Measurements from ENCODE around the gene GAPDH. TPM values are rescaled to one million over a fixed set of nuclear protein-coding genes. Genes with fewer than 3 reads are reported as not detected.

Gene GAPDH
- total and polyA plus RNA-seq, 2 donors (not counting 1 experiment from before 2014, with no cell fraction given): 6,255 to 8,983 TPM

GRCh38 chr12:6526201-6526600, 8.1 kb upstream of the GAPDH start:
- no peak overlapping the region for H3K4me3 ChIP-seq (replicated peaks in 1 of 4; ENCODE audit: control extremely low read depth in 1 of 4, insufficient read depth in 1 of 4, low read depth in 3 of 4, low read length in 4 of 4)
- DNase-seq (ENCODE audit: low read depth in 2 of 2): no peak
- H4K20me1 ChIP-seq (ENCODE audit: control insufficient read depth, extremely low read depth, insufficient read depth, low read length): no peaks in the 10 kb centered on the region
- H3K79me2 ChIP-seq (ENCODE audit: control insufficient read depth, insufficient read depth, low read length): no peaks in the 10 kb centered on the region
- H3K4me1 ChIP-seq (ENCODE audit: control insufficient read depth, extremely low read depth, insufficient read depth, low read length): no peaks in the 10 kb centered on the region
- no peak overlapping the region for H2AFZ ChIP-seq (ENCODE audit: low read length)
- TF ChIP-seq EZH2 (IDR thresholded peaks at IDR 0.05; ENCODE audit: low read length, missing control alignments) (no peak), CTCF (conservative IDR thresholded peaks at IDR 0.05 in 1 of 2, IDR thresholded peaks at IDR 0.05 in 1 of 2; ENCODE audit: low read depth in 1 of 2, low read length in 2 of 2) (no peak)
- peaks cover 35% of the 10 kb centered on the region for H3K36me3 ChIP-seq (ENCODE audit: control insufficient read depth, insufficient read depth, low read length)
- H3K27ac ChIP-seq (ENCODE audit: insufficient read depth, low read length): no peak overlapping the region
- H3K9ac ChIP-seq (ENCODE audit: insufficient read depth, low read length): no peak overlapping the region
- no peaks in the 10 kb centered on the region for H3K9me3 ChIP-seq (ENCODE audit: control insufficient read depth, insufficient read depth, low read depth, low read length)
- no peak overlapping the region for H3K4me2 ChIP-seq (ENCODE audit: extremely low read depth, insufficient read depth, low read length)
- H3K27me3 ChIP-seq (ENCODE audit: control insufficient read depth, insufficient read depth, low read length): no peaks in the 10 kb centered on the region

GRCh38 chr12:6526766-6527525, 7.4 kb upstream of the GAPDH start:
- TF ChIP-seq CTCF (conservative IDR thresholded peaks at IDR 0.05 in 1 of 2, IDR thresholded peaks at IDR 0.05 in 1 of 2; ENCODE audit: low read depth in 1 of 2, low read length in 2 of 2): no peak
- no peak for TF ChIP-seq EZH2 (IDR thresholded peaks at IDR 0.05; ENCODE audit: low read length, missing control alignments)
- Histone ChIP-seq H3K9me3 (ENCODE audit: control insufficient read depth, insufficient read depth, low read depth, low read length) (no peaks in the 10 kb centered on the region), H3K79me2 (ENCODE audit: control insufficient read depth, insufficient read depth, low read length) (peaks cover 1% of the 10 kb centered on the region), H4K20me1 (ENCODE audit: control insufficient read depth, extremely low read depth, insufficient read depth, low read length) (no peaks in the 10 kb centered on the region), H3K9ac (ENCODE audit: insufficient read depth, low read length) (no peak overlapping the region), H3K4me3 (replicated peaks in 1 of 4; ENCODE audit: control extremely low read depth in 1 of 4, insufficient read depth in 1 of 4, low read depth in 3 of 4, low read length in 4 of 4) (no peak overlapping the region), H3K36me3 (ENCODE audit: control insufficient read depth, insufficient read depth, low read length) (peaks cover 35% of the 10 kb centered on the region), H3K4me2 (ENCODE audit: extremely low read depth, insufficient read depth, low read length) (no peak overlapping the region), H3K27me3 (ENCODE audit: control insufficient read depth, insufficient read depth, low read length) (no peaks in the 10 kb centered on the region), H3K4me1 (ENCODE audit: control insufficient read depth, extremely low read depth, insufficient read depth, low read length) (peaks cover 4% of the 10 kb centered on the region), H3K27ac (ENCODE audit: insufficient read depth, low read length) (no peak overlapping the region), H2AFZ (ENCODE audit: low read length) (no peak overlapping the region)
- DNase-seq (ENCODE audit: low read depth in 2 of 2): no peak

- H3K36me3 ChIP-seq (ENCODE audit: control insufficient read depth, insufficient read depth, low read length): peaks cover 32% of the 10 kb centered on the region
- TF ChIP-seq EZH2 (IDR thresholded peaks at IDR 0.05; ENCODE audit: low read length, missing control alignments): no peak
- H3K79me2 ChIP-seq (ENCODE audit: control insufficient read depth, insufficient read depth, low read length): peaks cover 3% of the 10 kb centered on the region
- H3K27ac ChIP-seq (ENCODE audit: insufficient read depth, low read length): no peak overlapping the region
- H3K9me3 ChIP-seq (ENCODE audit: control insufficient read depth, insufficient read depth, low read depth, low read length): no peaks in the 10 kb centered on the region
- no peaks in the 10 kb centered on the region for H3K27me3 ChIP-seq (ENCODE audit: control insufficient read depth, insufficient read depth, low read length)
- no peak overlapping the region for H3K4me3 ChIP-seq (replicated peaks in 1 of 4; ENCODE audit: control extremely low read depth in 1 of 4, insufficient read depth in 1 of 4, low read depth in 3 of 4, low read length in 4 of 4)
- peaks cover 8% of the 10 kb centered on the region for H3K4me1 ChIP-seq (ENCODE audit: control insufficient read depth, extremely low read depth, insufficient read depth, low read length)
- H4K20me1 ChIP-seq (ENCODE audit: control insufficient read depth, extremely low read depth, insufficient read depth, low read length): no peaks in the 10 kb centered on the region
- no peak overlapping the region for H3K4me2 ChIP-seq (ENCODE audit: extremely low read depth, insufficient read depth, low read length)
- no peak for DNase-seq (ENCODE audit: low read depth in 2 of 2)
- H3K9ac ChIP-seq (ENCODE audit: insufficient read depth, low read length): no peak overlapping the region
- no peak overlapping the region for H2AFZ ChIP-seq (ENCODE audit: low read length)
Observed at GRCh38 chr12:6527711-6528110, 6.6 kb upstream of the GAPDH start.

Data from fibroblast of lung (primary cell).